Effector memory CD4-positive, alpha-beta T cell (primary cell): Measurements from ENCODE around the gene MTAP.

Experiments
- DNase-seq, 3 donors: peaks; one replicate each; pipeline ENCODE4 v3.0.0-alpha.2; 2020
- H3K27ac ChIP-seq: 2 replicates; pipeline ENCODE4 v1.7.0; 2013; ENCODE audit warnings: mild to moderate bottlenecking, low read length, moderate library complexity; ENCODE audit not compliant: insufficient read depth, poor library complexity, severe bottlenecking
- H3K27me3 ChIP-seq: replicated peaks from 2 replicates; pipeline ENCODE4 v1.7.0; 2013; ENCODE audit warnings: mild to moderate bottlenecking, low read length; ENCODE audit not compliant: insufficient read depth, control insufficient read depth, poor library complexity, severe bottlenecking
- H3K36me3 ChIP-seq: 2 replicates; pipeline ENCODE4 v1.7.0; 2013; ENCODE audit warnings: mild to moderate bottlenecking, low read length, moderate library complexity; ENCODE audit not compliant: control insufficient read depth, insufficient read depth
- H3K4me1 ChIP-seq: 2 replicates; pipeline ENCODE4 v1.7.0; 2013; ENCODE audit warnings: low read length, mild to moderate bottlenecking; ENCODE audit not compliant: control insufficient read depth, insufficient read depth, poor library complexity, severe bottlenecking
- H3K4me3 ChIP-seq: 2 replicates; pipeline ENCODE4 v1.7.0; 2013; ENCODE audit warnings: low read length, low read depth, mild to moderate bottlenecking; ENCODE audit not compliant: insufficient read depth, poor library complexity, severe bottlenecking
- H3K9me3 ChIP-seq: 2 replicates; pipeline ENCODE4 v1.7.0; 2013; ENCODE audit warnings: mild to moderate bottlenecking, low read length, moderate library complexity; ENCODE audit not compliant: control insufficient read depth

The MTAP gene

DNA sequence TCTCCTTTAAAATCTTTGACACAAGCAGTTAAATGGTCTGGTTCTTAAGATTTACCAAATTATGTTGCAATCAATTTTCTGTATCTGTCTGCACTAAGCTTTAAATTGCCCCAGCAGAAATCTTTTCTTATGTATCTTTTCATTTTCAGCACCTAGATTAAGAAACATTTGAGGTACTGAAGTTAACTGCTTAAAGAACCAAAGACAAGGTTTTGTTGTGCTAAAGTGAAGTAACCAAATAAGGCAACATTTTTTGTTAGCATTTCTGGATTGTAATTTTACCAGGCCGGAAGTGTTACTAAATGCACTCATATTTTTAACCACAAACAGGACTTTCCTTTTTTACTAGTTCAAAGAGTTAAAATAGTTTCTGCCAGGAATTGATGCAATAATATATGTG lies 24.1 kb upstream of the MTAP start:
- H3K27ac ChIP-seq, result no peak overlapping the region
- peak overlapping the region; percentile 40 for H3K4me3 ChIP-seq
- H3K36me3 ChIP-seq, result no peaks in the 10 kb centered on the region
- no peak for DNase-seq
- no peaks in the 10 kb centered on the region for H3K9me3 ChIP-seq
- no peaks in the 10 kb centered on the region for H3K27me3 ChIP-seq
- H3K4me1 ChIP-seq, result peaks cover 23% of the 10 kb centered on the region

DNA sequence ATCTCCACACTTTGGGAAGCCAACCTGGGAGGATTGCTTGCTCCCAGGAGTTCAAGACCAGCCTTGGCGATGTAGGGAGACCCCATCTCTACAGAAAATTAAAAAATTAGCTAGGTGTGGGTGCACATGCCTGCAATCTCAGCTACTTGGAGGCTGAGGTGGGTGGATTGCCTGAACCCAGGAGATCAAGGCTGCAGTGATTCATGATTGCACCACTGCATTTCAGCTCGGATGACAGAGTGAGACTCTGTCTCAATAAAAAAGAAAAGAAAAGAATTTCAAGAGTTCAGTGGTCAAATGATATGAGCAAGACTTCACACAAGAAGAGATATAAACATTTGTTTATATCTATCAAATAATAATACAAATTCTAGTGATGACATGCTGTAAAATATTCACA lies 23.0 kb upstream of the MTAP start:
- peaks cover 23% of the 10 kb centered on the region for H3K4me1 ChIP-seq
- no peak overlapping the region for H3K4me3 ChIP-seq
- no peak for DNase-seq
- no peaks in the 10 kb centered on the region for H3K9me3 ChIP-seq
- H3K27me3 ChIP-seq, result no peaks in the 10 kb centered on the region
- H3K36me3 ChIP-seq, result no peaks in the 10 kb centered on the region
- H3K27ac ChIP-seq, result no peak overlapping the region

DNA sequence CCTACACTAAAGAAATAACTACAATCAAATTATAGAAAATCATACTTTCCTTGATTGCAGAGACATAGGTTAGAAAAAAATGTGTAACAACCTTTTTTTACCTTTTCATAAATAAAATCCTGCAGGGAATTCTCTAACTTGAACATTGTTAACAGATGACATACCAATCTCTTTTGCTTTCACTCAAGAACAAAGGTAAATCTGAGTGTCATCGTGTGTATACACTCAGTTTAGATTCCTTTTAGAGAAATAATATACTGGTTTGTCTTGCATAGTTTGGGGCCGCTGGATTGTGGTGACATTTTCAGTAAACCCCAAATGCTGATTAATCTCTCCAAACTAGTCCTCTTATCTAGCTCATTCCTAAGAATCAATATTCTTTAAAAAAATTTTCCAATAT lies 20.8 kb upstream of the MTAP start:
- Histone ChIP-seq H3K27ac (no peak overlapping the region), H3K4me1 (peaks cover 23% of the 10 kb centered on the region)

GRCh38 chr9:21782205-21782604 lies 20.2 kb upstream of the MTAP start:
- no peak overlapping the region for H3K27ac ChIP-seq
- no peak for DNase-seq
- H3K27me3 ChIP-seq, result no peaks in the 10 kb centered on the region
- H3K9me3 ChIP-seq, result no peaks in the 10 kb centered on the region
- no peaks in the 10 kb centered on the region for H3K36me3 ChIP-seq
- peaks cover 18% of the 10 kb centered on the region for H3K4me1 ChIP-seq
- no peak overlapping the region for H3K4me3 ChIP-seq

More for the DNA sequence above, 20.8 kb upstream of the MTAP start:
- DNase-seq, result no peak
- no peaks in the 10 kb centered on the region for H3K36me3 ChIP-seq
- no peaks in the 10 kb centered on the region for H3K27me3 ChIP-seq
- no peaks in the 10 kb centered on the region for H3K9me3 ChIP-seq
- H3K4me3 ChIP-seq, result no peak overlapping the region

GRCh38 chr9:21788752-21789151 lies 13.7 kb upstream of the MTAP start:
- H3K27ac ChIP-seq, result no peak overlapping the region
- H3K9me3 ChIP-seq, result no peaks in the 10 kb centered on the region
- H3K4me1 ChIP-seq, result no peaks in the 10 kb centered on the region
- H3K36me3 ChIP-seq, result no peaks in the 10 kb centered on the region
- H3K27me3 ChIP-seq, result no peaks in the 10 kb centered on the region
- no peak overlapping the region for H3K4me3 ChIP-seq
- DNase-seq, result no peak

GRCh38 chr9:21789541-21790037 lies 12.8 kb upstream of the MTAP start:
- Histone ChIP-seq H3K4me1 (no peaks in the 10 kb centered on the region), H3K4me3 (peak overlapping the region; percentile 18), H3K9me3 (no peaks in the 10 kb centered on the region), H3K27me3 (no peaks in the 10 kb centered on the region), H3K36me3 (no peaks in the 10 kb centered on the region), H3K27ac (no peak overlapping the region)
- DNase-seq, result peak; percentile 16 to 39 (median 19)

GRCh38 chr9:21795483-21795882 lies 7.0 kb upstream of the MTAP start:
- DNase-seq, result no peak
- Histone ChIP-seq H3K4me3 (no peak overlapping the region), H3K9me3 (no peaks in the 10 kb centered on the region), H3K4me1 (no peaks in the 10 kb centered on the region), H3K36me3 (no peaks in the 10 kb centered on the region), H3K27me3 (peaks cover 3% of the 10 kb centered on the region), H3K27ac (no peak overlapping the region)

DNA sequence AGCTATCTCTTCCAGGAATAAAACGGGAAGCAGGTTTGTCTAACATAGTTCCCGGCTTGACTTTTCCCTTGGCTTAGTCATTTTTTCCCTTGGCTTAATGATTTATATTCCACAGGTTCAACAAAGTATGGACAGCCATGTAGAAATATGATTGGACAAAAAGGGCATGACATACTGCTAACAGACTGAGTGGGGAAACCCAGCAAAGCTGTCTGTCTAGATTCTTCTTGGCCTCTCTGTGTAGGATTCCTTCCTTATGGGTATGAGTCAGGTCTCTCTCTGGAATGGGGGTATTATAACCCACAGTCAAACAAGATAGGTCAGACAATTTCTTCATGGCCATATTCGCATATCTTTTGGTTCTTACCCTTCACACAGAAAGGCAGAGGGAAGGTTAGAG lies 5.7 kb upstream of the MTAP start:
- no peak overlapping the region for H3K27ac ChIP-seq
- peaks cover 3% of the 10 kb centered on the region for H3K27me3 ChIP-seq
- no peak overlapping the region for H3K4me3 ChIP-seq
- H3K9me3 ChIP-seq, result no peaks in the 10 kb centered on the region
- H3K4me1 ChIP-seq, result no peaks in the 10 kb centered on the region
- DNase-seq, result no peak
- H3K36me3 ChIP-seq, result no peaks in the 10 kb centered on the region

GRCh38 chr9:21800931-21801682 lies 1.3 kb upstream of the MTAP start:
- DNase-seq, result no peak
- Histone ChIP-seq H3K4me1 (peaks cover 8% of the 10 kb centered on the region), H3K9me3 (no peaks in the 10 kb centered on the region), H3K27ac (no peak overlapping the region), H3K27me3 (peaks cover 3% of the 10 kb centered on the region), H3K36me3 (no peaks in the 10 kb centered on the region), H3K4me3 (peak overlapping the region; percentile 76)

- Histone ChIP-seq H3K4me1 (peaks cover 8% of the 10 kb centered on the region), H3K27ac (peak overlapping the region; percentile 38), H3K27me3 (peaks cover 3% of the 10 kb centered on the region), H3K36me3 (no peaks in the 10 kb centered on the region), H3K9me3 (no peaks in the 10 kb centered on the region), H3K4me3 (peak overlapping the region; percentile 76)
- DNase-seq, result no peak
Observed at GRCh38 chr9:21801683-21802417, 586 bp upstream of the MTAP start.
